Endodermal cell (in vitro differentiated cells): ENCODE data around the gene NDST4. TPM values are rescaled to one million over a fixed set of nuclear protein-coding genes. Genes with fewer than 3 reads are reported as not detected.

ENCODE experiments used
- DNase-seq: peaks from one replicate; pipeline ENCODE4 v3.0.0-alpha.2; 2017
- H3K27ac ChIP-seq: 2 replicates; pipeline ENCODE4 v1.5.1; 2013; ENCODE audit warnings: mild to moderate bottlenecking, low read depth, low read length, moderate library complexity
- H3K27me3 ChIP-seq: 2 replicates; pipeline ENCODE4 v1.6.1; 2013; ENCODE audit warnings: mild to moderate bottlenecking, low read length, moderate library complexity; ENCODE audit not compliant: insufficient read depth, control insufficient read depth, poor library complexity, severe bottlenecking
- H3K36me3 ChIP-seq: 2 replicates; pipeline ENCODE4 v1.7.0; 2013; ENCODE audit warnings: mild to moderate bottlenecking, low read length, moderate library complexity; ENCODE audit not compliant: control insufficient read depth, insufficient read depth
- H3K4me1 ChIP-seq: one replicate; pipeline ENCODE4 v1.7.0; 2013; ENCODE audit warnings: low read length; ENCODE audit not compliant: control insufficient read depth, insufficient read depth
- H3K4me3 ChIP-seq: 2 replicates; pipeline ENCODE4 v1.5.1; 2013; ENCODE audit warnings: mild to moderate bottlenecking, low read length, moderate library complexity
- H3K9ac ChIP-seq: 2 replicates; pipeline ENCODE4 v1.6.1; 2013; ENCODE audit warnings: mild to moderate bottlenecking, low read length, moderate library complexity; ENCODE audit not compliant: poor library complexity, severe bottlenecking; ENCODE audit errors: extremely low read depth
- H3K9me3 ChIP-seq: 2 replicates; pipeline ENCODE4 v1.6.1; 2013; ENCODE audit warnings: mild to moderate bottlenecking, low read length, moderate library complexity; ENCODE audit not compliant: control insufficient read depth
- H3K27ac Mint-ChIP-seq: 2 replicates; pipeline ENCODE4 v1.8.0; 2020; ENCODE audit warnings: mixed read lengths
- H3K27me3 Mint-ChIP-seq: 2 replicates; pipeline ENCODE4 v1.8.0; 2021; ENCODE audit warnings: mild to moderate bottlenecking, mixed read lengths; ENCODE audit not compliant: insufficient read depth
- H3K36me3 Mint-ChIP-seq: 2 replicates; pipeline ENCODE4 v1.8.0; 2020; ENCODE audit warnings: low read depth, mixed read lengths
- H3K4me1 Mint-ChIP-seq: 2 replicates; pipeline ENCODE4 v1.8.0; 2020; ENCODE audit warnings: mixed read lengths
- H3K4me3 Mint-ChIP-seq: 2 replicates; pipeline ENCODE4 v1.8.0; 2020; ENCODE audit warnings: mild to moderate bottlenecking, moderate library complexity, mixed read lengths
- H3K9me3 Mint-ChIP-seq: 2 replicates; pipeline ENCODE4 v1.8.0; 2020; ENCODE audit warnings: mild to moderate bottlenecking, mixed read lengths
- WGBS, 2 experiments: methylation state at CpG; one replicate each; pipeline versions ENCODE4 v1.1.5 to v1.1.7; 2013; ENCODE audit warnings: missing lambda C conversion rate in 2 of 2, mixed read lengths in 1 of 2; ENCODE audit not compliant: insufficient coverage in 1 of 2, insufficient read length in 1 of 2; 5-methylcytosine and 5-hydroxymethylcytosine counted together
- total RNA-seq, 2 donors: library from RNA; stranded (reverse); fragmentation: NEBNext Ultra II Directional in 1 of 2; extraction: Animal tissue kit (Norgen Biotek cat#: 25700) in 1 of 2; gene quantifications; 2 replicates in 1 of 2; 3 replicates in 1 of 2; pipeline ENCODE4 v1.2.1, GENCODE V29; 2021
- TF ChIP-seq, protein P1 (sequence below): fragments of 200-600 bp; sonication (generic); conservative IDR thresholded peaks from 2 replicates; pipeline ENCODE4 v1.5.0; 2021; ENCODE audit warnings: antibody characterized with exemption, mild to moderate bottlenecking

Gene NDST4
- total RNA-seq, 2 donors from 2014 or later = 0.31 TPM; not detected in 1

- no peaks in the 10 kb centered on the region for H3K9me3 ChIP-seq
- no peak overlapping the region for H3K9ac ChIP-seq
- H3K4me3 ChIP-seq = no peak overlapping the region
- no peak overlapping the region for H3K27ac ChIP-seq
- Mint-ChIP-seq H3K27me3 (no peaks in the 10 kb centered on the region), H3K27ac (no peak overlapping the region), H3K9me3 (no peaks in the 10 kb centered on the region), H3K4me1 (peaks cover 7% of the 10 kb centered on the region), H3K4me3 (no peak overlapping the region), H3K36me3 (no peaks in the 10 kb centered on the region)
- H3K27me3 ChIP-seq = peaks cover 3% of the 10 kb centered on the region
- H3K4me1 ChIP-seq = no peaks in the 10 kb centered on the region
- H3K36me3 ChIP-seq = no peaks in the 10 kb centered on the region
- TF ChIP-seq, protein P1, sequence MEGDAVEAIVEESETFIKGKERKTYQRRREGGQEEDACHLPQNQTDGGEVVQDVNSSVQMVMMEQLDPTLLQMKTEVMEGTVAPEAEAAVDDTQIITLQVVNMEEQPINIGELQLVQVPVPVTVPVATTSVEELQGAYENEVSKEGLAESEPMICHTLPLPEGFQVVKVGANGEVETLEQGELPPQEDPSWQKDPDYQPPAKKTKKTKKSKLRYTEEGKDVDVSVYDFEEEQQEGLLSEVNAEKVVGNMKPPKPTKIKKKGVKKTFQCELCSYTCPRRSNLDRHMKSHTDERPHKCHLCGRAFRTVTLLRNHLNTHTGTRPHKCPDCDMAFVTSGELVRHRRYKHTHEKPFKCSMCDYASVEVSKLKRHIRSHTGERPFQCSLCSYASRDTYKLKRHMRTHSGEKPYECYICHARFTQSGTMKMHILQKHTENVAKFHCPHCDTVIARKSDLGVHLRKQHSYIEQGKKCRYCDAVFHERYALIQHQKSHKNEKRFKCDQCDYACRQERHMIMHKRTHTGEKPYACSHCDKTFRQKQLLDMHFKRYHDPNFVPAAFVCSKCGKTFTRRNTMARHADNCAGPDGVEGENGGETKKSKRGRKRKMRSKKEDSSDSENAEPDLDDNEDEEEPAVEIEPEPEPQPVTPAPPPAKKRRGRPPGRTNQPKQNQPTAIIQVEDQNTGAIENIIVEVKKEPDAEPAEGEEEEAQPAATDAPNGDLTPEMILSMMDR = no peak
- no peak for DNase-seq
These were observed 83.1 kb downstream of the NDST4 start for GRCh38 chr4:115030281-115030680.

DNA sequence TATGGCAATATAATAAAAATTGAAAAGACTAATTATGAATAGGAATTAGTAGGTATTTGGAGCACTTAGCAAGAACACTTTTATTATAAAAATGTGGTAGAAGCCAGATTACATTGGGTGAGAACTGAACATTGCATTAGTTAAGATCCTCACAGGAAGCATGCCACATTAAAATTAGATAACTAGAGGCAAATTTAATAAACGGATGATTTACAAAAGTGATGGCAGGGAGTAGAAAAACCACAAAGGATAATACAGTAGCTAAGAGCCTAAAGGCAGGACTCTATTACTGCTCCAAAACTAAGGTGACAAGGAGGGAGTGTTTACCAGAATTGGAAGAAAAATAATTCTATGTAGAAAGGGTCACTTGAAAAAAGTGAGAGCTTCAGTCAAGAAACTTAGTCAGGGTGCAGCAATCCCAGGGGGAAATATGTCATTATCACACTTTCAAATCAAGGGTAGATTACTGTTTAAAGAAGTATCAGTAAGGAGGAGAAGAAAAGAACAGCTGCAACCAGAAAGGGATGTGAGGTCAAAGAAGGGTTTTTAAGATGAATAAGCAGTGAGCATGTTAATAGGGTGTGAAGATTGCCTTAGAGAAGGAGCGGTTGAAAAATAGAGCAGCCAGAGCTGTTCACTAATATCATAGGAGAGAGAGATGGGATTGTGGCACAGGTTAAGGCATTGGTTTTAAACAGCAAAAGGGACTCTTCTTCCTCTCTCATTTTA is 84.6 kb downstream of the NDST4 start:
- no peak overlapping the region for H3K4me3 ChIP-seq
- H3K36me3 Mint-ChIP-seq = no peaks in the 10 kb centered on the region
- DNase-seq = no peak
- no peaks in the 10 kb centered on the region for H3K9me3 Mint-ChIP-seq
- no peak overlapping the region for H3K9ac ChIP-seq
- no peak overlapping the region for H3K27ac Mint-ChIP-seq
- H3K27ac ChIP-seq = no peak overlapping the region
- TF ChIP-seq, protein P1 = no peak
- H3K4me1 ChIP-seq = no peaks in the 10 kb centered on the region
- H3K4me1 Mint-ChIP-seq = peaks cover 7% of the 10 kb centered on the region
- H3K4me3 Mint-ChIP-seq = no peak overlapping the region
- 85 to 100% methylated on average over 1 to 2 of the region's 2 CpGs for WGBS, 2 experiments
- no peaks in the 10 kb centered on the region for H3K9me3 ChIP-seq
- H3K27me3 ChIP-seq = peaks cover 3% of the 10 kb centered on the region
- H3K27me3 Mint-ChIP-seq = no peaks in the 10 kb centered on the region
- H3K36me3 ChIP-seq = no peaks in the 10 kb centered on the region

- Mint-ChIP-seq H3K4me1 (no peaks in the 10 kb centered on the region), H3K9me3 (no peaks in the 10 kb centered on the region), H3K27me3 (no peaks in the 10 kb centered on the region), H3K4me3 (no peak overlapping the region), H3K36me3 (no peaks in the 10 kb centered on the region), H3K27ac (no peak overlapping the region)
- TF ChIP-seq, protein P1 = no peak
- Histone ChIP-seq H3K4me3 (no peak overlapping the region), H3K27ac (no peak overlapping the region), H3K9me3 (no peaks in the 10 kb centered on the region), H3K36me3 (no peaks in the 10 kb centered on the region), H3K4me1 (no peaks in the 10 kb centered on the region), H3K27me3 (no peaks in the 10 kb centered on the region), H3K9ac (no peak overlapping the region)
- WGBS, 2 experiments = 100% methylated on average over 1 of the region's 1 CpG; no CpG with 5 or more reads in 1 of the 2 experiments
- DNase-seq = no peak
These were observed 113.5 kb downstream of the NDST4 start for GRCh38 chr4:114999880-115000279.
